ENCODE measurements around the gene ATP13A3. TPM values are rescaled to one million over a fixed set of nuclear protein-coding genes. Genes with fewer than 3 reads are reported as not detected.

The ATP13A3 gene
- total RNA-seq, 4 donors from 2014 or later, result 106 to 157 (median 128) TPM

DNA sequence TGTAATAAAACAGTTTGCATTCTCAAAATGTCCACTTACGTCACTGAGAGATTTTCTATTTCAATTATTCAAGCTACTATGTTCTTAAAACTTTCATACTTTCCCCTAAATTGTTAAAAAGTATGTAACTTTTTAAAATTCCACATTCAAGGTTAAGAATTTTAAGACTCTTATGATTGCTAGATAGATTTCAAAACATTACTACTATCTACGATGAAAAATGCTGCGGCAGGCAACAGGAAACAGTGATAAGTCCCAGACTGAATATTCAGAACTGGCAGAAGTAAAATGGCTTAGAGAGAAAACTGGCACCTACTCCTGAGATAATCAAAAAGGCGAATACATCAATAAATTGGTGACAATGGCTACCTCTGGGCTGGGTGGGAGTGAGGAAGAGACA lies 16.2 kb downstream of the ATP13A3 start:
- Histone ChIP-seq H3K9me3 (no peaks in the 10 kb centered on the region), H3K4me3 (no peak overlapping the region), H3K36me3 (no peaks in the 10 kb centered on the region), H3K27me3 (no peaks in the 10 kb centered on the region), H3K27ac (no peak overlapping the region), H3K4me1 (peaks cover 0 to 40% (median 0%) of the 10 kb centered on the region in 3 donors)
- TF ChIP-seq POLR2A (IDR thresholded peaks at IDR 0.05), result no peak
- no peak for TF ChIP-seq POLR2AphosphoS5 (IDR thresholded peaks at IDR 0.05)
- TF ChIP-seq, protein P1, sequence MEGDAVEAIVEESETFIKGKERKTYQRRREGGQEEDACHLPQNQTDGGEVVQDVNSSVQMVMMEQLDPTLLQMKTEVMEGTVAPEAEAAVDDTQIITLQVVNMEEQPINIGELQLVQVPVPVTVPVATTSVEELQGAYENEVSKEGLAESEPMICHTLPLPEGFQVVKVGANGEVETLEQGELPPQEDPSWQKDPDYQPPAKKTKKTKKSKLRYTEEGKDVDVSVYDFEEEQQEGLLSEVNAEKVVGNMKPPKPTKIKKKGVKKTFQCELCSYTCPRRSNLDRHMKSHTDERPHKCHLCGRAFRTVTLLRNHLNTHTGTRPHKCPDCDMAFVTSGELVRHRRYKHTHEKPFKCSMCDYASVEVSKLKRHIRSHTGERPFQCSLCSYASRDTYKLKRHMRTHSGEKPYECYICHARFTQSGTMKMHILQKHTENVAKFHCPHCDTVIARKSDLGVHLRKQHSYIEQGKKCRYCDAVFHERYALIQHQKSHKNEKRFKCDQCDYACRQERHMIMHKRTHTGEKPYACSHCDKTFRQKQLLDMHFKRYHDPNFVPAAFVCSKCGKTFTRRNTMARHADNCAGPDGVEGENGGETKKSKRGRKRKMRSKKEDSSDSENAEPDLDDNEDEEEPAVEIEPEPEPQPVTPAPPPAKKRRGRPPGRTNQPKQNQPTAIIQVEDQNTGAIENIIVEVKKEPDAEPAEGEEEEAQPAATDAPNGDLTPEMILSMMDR (IDR thresholded peaks at IDR 0.05), result no peak
- no peak for TF ChIP-seq EP300 (IDR thresholded peaks at IDR 0.05)
- ATAC-seq, result no peak
- 58 to 68% methylated on average over 4 of the region's 4 CpGs for WGBS, 2 donors (ENCODE audit: low coverage in 1 of 2)

DNA sequence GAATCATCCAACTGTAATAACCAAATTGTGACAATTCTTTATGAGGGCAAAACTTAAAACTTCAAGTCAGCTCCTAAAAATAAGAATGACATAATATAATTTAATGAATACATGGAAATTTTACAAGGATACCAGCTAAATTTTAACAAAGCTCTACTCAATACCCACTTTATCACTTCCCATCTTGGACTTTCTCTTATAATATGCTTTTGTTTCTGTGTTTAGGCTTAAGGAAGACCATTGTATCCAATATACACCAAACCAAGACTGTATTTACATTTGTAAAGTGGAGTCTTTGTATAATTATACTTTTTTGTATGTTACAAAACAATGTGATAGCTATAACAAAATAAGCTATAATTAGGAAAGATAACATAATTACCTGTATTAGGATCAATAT lies 16.8 kb downstream of the ATP13A3 start:
- no peaks in the 10 kb centered on the region for H3K9me3 ChIP-seq
- H3K4me3 ChIP-seq, result no peak overlapping the region
- TF ChIP-seq, protein P1 (IDR thresholded peaks at IDR 0.05), result no peak
- TF ChIP-seq POLR2A (IDR thresholded peaks at IDR 0.05) (no peak), EP300 (IDR thresholded peaks at IDR 0.05) (no peak), POLR2AphosphoS5 (IDR thresholded peaks at IDR 0.05) (no peak)
- H3K27me3 ChIP-seq, result no peaks in the 10 kb centered on the region
- H3K27ac ChIP-seq, result no peak overlapping the region
- no peak for ATAC-seq
- H3K36me3 ChIP-seq, result no peaks in the 10 kb centered on the region
- H3K4me1 ChIP-seq, result peaks cover 0 to 43% (median 0%) of the 10 kb centered on the region in 3 donors

DNA sequence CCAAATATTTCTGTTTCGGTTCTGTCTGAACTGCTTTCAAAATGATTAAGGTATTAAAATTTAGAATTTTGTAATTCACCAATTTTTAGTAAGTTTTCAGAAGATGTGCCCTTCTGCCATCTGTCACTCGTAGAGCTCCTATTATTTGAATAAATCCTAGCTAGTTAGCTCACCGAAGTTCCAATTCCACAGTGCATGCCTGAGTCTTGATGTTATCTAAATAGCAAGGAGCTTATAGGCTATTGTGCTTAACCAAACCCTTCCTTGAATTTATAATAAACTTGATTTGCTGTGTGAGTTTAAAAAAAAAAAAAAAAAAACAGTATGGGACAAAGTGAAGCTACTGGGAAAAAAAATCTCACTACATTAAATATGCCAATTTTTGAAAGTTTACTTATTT lies 18.7 kb downstream of the ATP13A3 start:
- Histone ChIP-seq H3K9me3 (no peaks in the 10 kb centered on the region), H3K4me1 (peaks cover 0 to 55% (median 0%) of the 10 kb centered on the region in 3 donors), H3K36me3 (no peaks in the 10 kb centered on the region), H3K27me3 (no peaks in the 10 kb centered on the region), H3K4me3 (no peak overlapping the region), H3K27ac (no peak overlapping the region)
- WGBS, 2 donors (ENCODE audit: low coverage in 1 of 2), result 50 to 79% methylated on average over 2 to 3 of the region's 3 CpGs
- ATAC-seq, result no peak
- TF ChIP-seq, protein P1 (IDR thresholded peaks at IDR 0.05), result no peak
- TF ChIP-seq POLR2AphosphoS5 (IDR thresholded peaks at IDR 0.05) (no peak), EP300 (IDR thresholded peaks at IDR 0.05) (no peak), POLR2A (IDR thresholded peaks at IDR 0.05) (no peak)

DNA sequence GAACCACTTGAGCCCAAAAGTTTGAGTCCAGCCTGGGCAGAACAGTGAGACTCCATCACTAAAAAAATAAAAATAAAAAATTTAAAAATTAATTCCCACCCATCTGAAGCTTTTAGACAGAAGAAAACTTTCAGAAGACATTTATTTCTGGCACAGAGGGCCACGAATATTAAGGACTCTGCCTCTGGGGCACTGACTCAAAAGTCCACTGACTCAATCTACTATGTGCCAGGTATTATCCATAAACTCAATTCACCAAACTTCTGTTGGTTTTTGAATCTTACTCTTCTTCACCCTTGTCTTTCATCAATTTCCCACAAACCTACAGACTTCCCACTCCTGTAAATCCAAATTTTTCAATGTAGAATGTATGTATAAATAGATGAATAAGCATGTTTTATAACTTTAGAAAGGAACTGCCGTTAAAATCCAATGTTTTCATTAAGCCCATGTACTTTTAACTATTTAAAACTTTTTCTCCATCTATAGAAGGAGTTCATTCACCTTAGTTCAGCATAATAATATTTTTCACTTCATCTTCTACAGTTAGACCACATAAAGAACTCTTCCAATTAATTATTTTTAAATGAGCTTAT lies 19.9 kb downstream of the ATP13A3 start:
- H3K36me3 ChIP-seq, result no peaks in the 10 kb centered on the region
- H3K27me3 ChIP-seq, result no peaks in the 10 kb centered on the region
- no peak overlapping the region for H3K27ac ChIP-seq
- H3K4me3 ChIP-seq, result no peak overlapping the region
- 92 to 94% methylated on average over 2 of the region's 2 CpGs for WGBS, 2 donors (ENCODE audit: low coverage in 1 of 2)
- TF ChIP-seq POLR2AphosphoS5 (IDR thresholded peaks at IDR 0.05), result no peak
- TF ChIP-seq EP300 (IDR thresholded peaks at IDR 0.05), result no peak
- H3K4me1 ChIP-seq, result peaks cover 0 to 62% (median 0%) of the 10 kb centered on the region in 3 donors
- no peak for ATAC-seq
- no peaks in the 10 kb centered on the region for H3K9me3 ChIP-seq

DNA sequence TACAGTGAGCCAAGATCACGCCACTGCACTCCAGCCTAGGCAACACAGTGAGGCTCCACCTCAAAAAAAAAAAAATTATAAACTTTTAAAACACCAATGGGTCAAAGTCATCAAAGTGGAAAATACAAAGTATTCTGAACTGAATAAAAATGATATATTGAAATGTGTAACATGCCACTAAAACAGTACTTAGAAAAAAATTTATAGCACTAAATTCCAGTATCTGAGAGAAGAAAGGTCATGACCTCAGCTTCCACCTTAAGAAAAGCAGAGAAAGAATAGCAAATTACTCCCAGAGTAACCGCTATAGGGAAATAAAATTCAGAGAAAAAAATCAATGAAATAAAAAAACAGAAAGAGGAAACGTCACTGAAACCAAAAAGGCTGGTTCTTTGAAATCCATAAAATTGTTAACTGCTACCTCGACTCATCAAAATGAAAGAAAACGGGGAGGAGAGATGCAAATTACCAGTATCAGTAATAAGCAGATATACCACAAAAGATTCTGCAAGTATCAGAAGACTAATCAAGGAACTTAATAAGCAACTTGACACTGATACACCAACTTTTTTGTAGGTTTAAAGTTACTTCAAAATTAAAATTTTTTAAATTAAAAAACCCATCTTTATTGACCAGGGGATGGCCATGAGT lies 20.8 kb downstream of the ATP13A3 start:
- peaks cover 0 to 56% (median 0%) of the 10 kb centered on the region in 3 donors for H3K4me1 ChIP-seq
- no peaks in the 10 kb centered on the region for H3K36me3 ChIP-seq
- no peak for TF ChIP-seq POLR2A (IDR thresholded peaks at IDR 0.05)
- TF ChIP-seq, protein P1 (IDR thresholded peaks at IDR 0.05), result no peak
- 68 to 91% methylated on average over 4 of the region's 5 CpGs for WGBS, 2 donors (ENCODE audit: low coverage in 1 of 2)
- no peak overlapping the region for H3K27ac ChIP-seq
- no peak overlapping the region for H3K4me3 ChIP-seq
- no peaks in the 10 kb centered on the region for H3K9me3 ChIP-seq
- no peak for ATAC-seq
- no peaks in the 10 kb centered on the region for H3K27me3 ChIP-seq

Measured in gastroesophageal sphincter (tissue), 4 donors.